GM12873 (cell line): ENCODE data around the gene FRMD4A.

Experiments used
- TF ChIP-seq, protein P1 (sequence below): IDR thresholded peaks from 2 replicates; pipeline ENCODE4 v1.5.1; 2012; ENCODE audit warnings: low read depth, mild to moderate bottlenecking, moderate library complexity, low read length, control low read depth; ENCODE audit not compliant: insufficient read depth; ENCODE audit errors: missing control alignments

The FRMD4A gene

DNA sequence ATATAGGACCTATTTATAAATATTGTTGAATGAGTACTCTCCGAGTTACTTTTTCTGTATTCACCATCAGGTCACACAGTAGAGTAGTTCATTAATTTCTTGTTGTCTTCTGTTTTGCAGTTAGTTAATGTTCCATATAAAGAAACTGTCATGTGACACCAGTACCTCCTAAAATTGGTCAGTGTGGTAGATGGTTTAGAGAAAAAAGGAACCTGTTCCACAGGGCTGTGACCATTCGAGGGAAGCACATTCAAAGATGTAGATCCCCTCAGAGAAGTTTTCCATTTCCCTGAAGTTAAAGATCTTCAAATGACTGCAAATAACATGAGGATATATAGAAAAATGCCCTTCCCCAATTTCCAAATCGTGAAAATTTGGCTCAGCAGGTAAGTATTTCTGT is 698.3 kb downstream of the FRMD4A start:
- TF ChIP-seq, protein P1, sequence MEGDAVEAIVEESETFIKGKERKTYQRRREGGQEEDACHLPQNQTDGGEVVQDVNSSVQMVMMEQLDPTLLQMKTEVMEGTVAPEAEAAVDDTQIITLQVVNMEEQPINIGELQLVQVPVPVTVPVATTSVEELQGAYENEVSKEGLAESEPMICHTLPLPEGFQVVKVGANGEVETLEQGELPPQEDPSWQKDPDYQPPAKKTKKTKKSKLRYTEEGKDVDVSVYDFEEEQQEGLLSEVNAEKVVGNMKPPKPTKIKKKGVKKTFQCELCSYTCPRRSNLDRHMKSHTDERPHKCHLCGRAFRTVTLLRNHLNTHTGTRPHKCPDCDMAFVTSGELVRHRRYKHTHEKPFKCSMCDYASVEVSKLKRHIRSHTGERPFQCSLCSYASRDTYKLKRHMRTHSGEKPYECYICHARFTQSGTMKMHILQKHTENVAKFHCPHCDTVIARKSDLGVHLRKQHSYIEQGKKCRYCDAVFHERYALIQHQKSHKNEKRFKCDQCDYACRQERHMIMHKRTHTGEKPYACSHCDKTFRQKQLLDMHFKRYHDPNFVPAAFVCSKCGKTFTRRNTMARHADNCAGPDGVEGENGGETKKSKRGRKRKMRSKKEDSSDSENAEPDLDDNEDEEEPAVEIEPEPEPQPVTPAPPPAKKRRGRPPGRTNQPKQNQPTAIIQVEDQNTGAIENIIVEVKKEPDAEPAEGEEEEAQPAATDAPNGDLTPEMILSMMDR = no peak

DNA sequence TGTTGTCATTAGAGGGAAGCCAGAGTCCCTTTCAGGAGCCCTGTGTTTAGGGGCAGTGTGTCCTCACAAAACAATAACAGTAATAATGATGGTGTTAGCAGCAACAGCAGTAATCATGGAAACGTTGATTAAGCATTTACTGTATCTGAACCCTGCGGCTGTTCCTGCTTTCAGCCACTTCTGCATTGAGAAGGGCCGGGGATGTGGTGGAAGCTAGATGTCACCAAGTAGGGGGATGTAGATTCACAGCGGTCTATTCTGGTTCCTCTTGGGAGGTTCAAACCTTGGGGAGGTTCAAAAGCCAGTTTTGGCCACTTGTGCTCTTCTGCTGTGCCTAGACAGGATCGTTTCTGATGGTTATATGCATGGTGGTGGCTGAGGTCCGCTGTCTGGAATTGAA is 699.1 kb downstream of the FRMD4A start:
- TF ChIP-seq, protein P1 = no peak

DNA sequence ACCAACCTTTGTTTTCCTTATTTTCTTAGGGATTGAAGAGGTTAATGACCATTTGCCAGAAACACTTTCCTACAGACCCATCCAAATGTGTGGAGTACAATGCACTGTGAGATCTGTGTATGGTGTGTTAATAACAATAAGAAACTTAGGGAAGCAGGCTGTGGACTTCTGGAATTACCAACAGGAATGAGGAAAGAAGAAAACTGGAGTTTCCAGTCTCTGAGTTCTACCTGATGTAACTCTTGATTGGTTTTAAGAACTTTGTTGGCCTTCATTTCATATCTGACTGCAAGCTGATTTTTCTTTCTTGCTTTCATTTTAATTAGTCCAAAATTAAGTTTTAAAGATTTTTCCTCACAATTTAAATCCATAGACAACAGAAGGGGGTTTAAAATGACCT is 700.5 kb downstream of the FRMD4A start:
- TF ChIP-seq, protein P1 = no peak

DNA sequence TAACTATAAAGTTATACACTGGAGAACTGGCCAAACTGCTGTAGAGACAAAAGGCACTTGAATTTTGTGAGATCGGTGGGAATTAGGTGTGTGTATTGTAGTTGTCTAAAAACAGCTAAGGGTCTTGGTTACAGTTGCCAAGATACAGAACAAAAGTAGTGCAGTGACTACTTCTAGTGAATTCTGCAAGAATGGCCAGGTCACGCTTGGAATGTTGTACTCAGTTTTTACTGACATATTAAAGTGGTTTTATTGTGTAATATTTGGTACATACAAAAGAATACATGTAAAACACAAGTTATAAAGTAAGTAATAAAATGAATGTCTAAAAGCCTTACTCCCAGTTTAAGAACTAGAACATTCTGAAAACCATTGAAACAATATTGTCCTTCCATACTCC is 701.6 kb downstream of the FRMD4A start:
- TF ChIP-seq, protein P1 = no peak

DNA sequence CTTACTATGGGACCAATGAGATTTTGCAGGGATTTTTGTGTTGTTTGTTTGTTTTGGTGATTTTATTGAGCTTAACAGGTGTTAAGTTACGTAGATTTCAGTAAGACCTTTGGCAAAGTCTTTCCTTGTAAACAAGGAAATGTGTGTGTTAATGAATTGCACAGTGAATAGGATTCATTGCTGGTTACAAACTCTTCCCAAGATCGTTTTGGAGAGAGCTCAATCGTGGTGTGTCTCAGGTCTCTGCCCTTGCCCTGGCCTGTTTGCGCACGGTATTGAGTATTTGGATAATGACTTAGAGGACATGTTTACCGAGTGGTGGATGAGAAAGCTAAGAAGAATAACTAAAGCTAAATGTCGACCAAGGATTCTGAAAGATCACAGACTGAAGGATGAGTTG is 702.1 kb downstream of the FRMD4A start:
- TF ChIP-seq, protein P1 = no peak

DNA sequence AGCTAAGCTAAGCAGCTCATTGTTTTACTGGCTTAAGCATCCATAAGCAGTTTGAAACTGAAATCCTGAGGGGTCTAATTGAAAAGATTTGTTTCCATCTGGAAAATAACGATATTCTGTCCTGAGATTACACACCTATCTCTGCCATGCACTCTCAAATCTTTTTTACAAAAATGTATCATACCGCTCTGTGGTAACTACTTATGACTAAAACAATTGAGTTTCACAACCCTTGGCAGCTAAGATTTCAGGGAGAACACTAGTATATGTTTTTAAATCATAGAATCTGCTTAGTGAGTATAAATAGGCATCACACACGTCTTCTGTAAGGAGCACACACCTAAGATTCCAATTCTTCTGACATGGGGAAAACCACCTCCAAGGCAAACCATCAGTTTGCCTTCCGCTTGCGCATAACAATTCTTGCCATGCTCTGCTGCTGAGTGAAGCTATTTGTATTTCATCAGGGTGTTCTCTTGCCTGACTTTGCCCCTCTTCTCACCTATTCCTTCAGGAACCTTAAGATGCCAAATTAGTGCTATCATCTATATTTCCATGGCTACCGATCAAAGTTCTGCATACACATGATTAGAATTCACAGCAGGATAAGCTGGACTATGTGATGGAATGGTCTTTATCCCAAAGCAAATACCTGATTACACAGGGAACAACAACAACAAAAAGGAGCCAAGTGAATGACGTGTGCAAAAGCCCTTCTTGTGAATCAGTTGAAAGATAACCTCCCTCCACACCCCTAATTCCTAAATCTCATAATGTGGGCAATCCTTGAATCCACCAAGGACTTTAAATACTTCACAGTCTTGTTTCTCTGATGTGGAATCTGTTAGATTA is 703.0 kb downstream of the FRMD4A start:
- TF ChIP-seq, protein P1 = no peak

DNA sequence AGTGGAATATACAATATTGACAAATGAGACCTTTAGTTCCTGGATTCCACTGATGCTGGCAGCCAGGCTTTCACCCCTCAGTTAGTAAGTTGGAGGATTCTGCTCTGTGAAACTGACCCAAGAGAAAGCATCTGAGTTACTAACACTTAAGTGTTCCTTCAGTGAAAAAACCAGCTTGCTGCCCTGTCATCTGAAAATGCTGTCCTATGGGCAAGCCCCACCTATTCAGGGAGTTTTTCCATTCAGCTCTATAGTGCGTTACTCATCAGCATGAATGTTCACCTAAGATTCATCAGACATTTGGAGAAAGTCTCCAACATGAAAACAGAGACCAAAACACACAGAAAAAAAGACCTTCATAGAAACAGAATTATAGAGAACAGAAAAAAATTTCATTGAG is 706.1 kb downstream of the FRMD4A start:
- TF ChIP-seq, protein P1 = no peak
